Lower lobe of right lung (tissue), 2 donors: ENCODE results near the gene TOB1. TPM values are rescaled to one million over a fixed set of nuclear protein-coding genes. Genes with fewer than 3 reads are reported as not detected.

ENCODE experiments used
- ATAC-seq, 2 donors: fragments of 200-7000 bp; cut with Tn5 transposase; one replicate each; pipeline ENCODE4 v1.9.1; 2020 to 2022; ENCODE audit warnings: mild to moderate bottlenecking in 2 of 2, moderate library complexity in 2 of 2
- DNase-seq: peaks from one replicate; pipeline ENCODE4 v3.0.0-alpha.2; 2020
- H3K27ac ChIP-seq: fragments of 200-600 bp; one replicate; pipeline ENCODE4 v1.8.0; 2022
- H3K27me3 ChIP-seq: fragments of 200-600 bp; one replicate; pipeline ENCODE4 v1.8.0; 2022; ENCODE audit warnings: low read depth
- H3K36me3 ChIP-seq: fragments of 200-600 bp; one replicate; pipeline ENCODE4 v1.8.0; 2022; ENCODE audit warnings: mild to moderate bottlenecking
- H3K4me1 ChIP-seq: fragments of 200-600 bp; one replicate; pipeline ENCODE4 v1.8.0; 2022
- H3K4me3 ChIP-seq: fragments of 200-600 bp; one replicate; pipeline ENCODE4 v1.8.0; 2022; ENCODE audit warnings: mild to moderate bottlenecking
- H3K9me3 ChIP-seq: fragments of 200-600 bp; one replicate; pipeline ENCODE4 v1.8.0; 2022
- CTCF ChIP-seq: fragments of 200-600 bp; IDR thresholded peaks from one replicate; pipeline ENCODE4 v1.8.0; 2022; ENCODE audit warnings: antibody characterized with exemption, mild to moderate bottlenecking
- intact Hi-C: fragments of 100-400 bp; cut with DNase I; formaldehyde crosslinking; loops from one replicate; pipeline ENCODE4 v1.11.0; 2022
- total RNA-seq: library from RNA; stranded (reverse); fragmentation: NEBNext Ultra II Directional; extraction: Animal tissue kit (Norgen Biotek cat#: 25700); gene quantifications from one replicate; pipeline ENCODE4 v1.2.1, GENCODE V29; 2021
- donor health status: DM: no; HTN: yes; CAD: no; lungs with severe emphysema.

The TOB1 gene
- total RNA-seq, 1 donor from 2014 or later, result 72.9 TPM

GRCh38 chr17:50909765-50910605 is 43.8 kb upstream of the TOB1 start:
- no peak for DNase-seq
- no peak for TF ChIP-seq CTCF
- no peaks in the 10 kb centered on the region for H3K36me3 ChIP-seq
- peaks cover 31% of the 10 kb centered on the region for H3K4me1 ChIP-seq
- H3K27ac ChIP-seq, result peak overlapping the region; percentile 74
- no peaks in the 10 kb centered on the region for H3K27me3 ChIP-seq
- no peak overlapping the region for H3K4me3 ChIP-seq
- intact Hi-C loops, result no loop called here
- H3K9me3 ChIP-seq, result no peaks in the 10 kb centered on the region
- ATAC-seq, result peak; percentile 16 to 51

- DNase-seq (peak; percentile 83), ATAC-seq (peak; percentile 75 to 86)
- no peaks in the 10 kb centered on the region for H3K27me3 ChIP-seq
- no peak for TF ChIP-seq CTCF
- H3K27ac ChIP-seq, result peak overlapping the region; percentile 74
- no peak overlapping the region for H3K4me3 ChIP-seq
- H3K9me3 ChIP-seq, result no peaks in the 10 kb centered on the region
- no peaks in the 10 kb centered on the region for H3K36me3 ChIP-seq
- H3K4me1 ChIP-seq, result peaks cover 40% of the 10 kb centered on the region
- intact Hi-C loops, result no loop called here
These were observed 43.0 kb upstream of the TOB1 start for GRCh38 chr17:50908860-50909764.

- H3K4me1 ChIP-seq, result peaks cover 43% of the 10 kb centered on the region
- H3K9me3 ChIP-seq, result no peaks in the 10 kb centered on the region
- DNase-seq (no peak), ATAC-seq (no peak)
- H3K4me3 ChIP-seq, result no peak overlapping the region
- H3K27me3 ChIP-seq, result no peaks in the 10 kb centered on the region
- H3K27ac ChIP-seq, result no peak overlapping the region
- H3K36me3 ChIP-seq, result no peaks in the 10 kb centered on the region
- intact Hi-C loops, result no loop called here
- no peak for TF ChIP-seq CTCF
These were observed 42.1 kb upstream of the TOB1 start for GRCh38 chr17:50908140-50908859.

GRCh38 chr17:50906443-50906842 is 40.3 kb upstream of the TOB1 start:
- ATAC-seq (no peak), DNase-seq (no peak)
- H3K27ac ChIP-seq, result no peak overlapping the region
- no peak for TF ChIP-seq CTCF
- H3K27me3 ChIP-seq, result no peaks in the 10 kb centered on the region
- intact Hi-C loops, result no loop called here
- H3K4me1 ChIP-seq, result peaks cover 43% of the 10 kb centered on the region
- no peaks in the 10 kb centered on the region for H3K36me3 ChIP-seq
- no peaks in the 10 kb centered on the region for H3K9me3 ChIP-seq
- no peak overlapping the region for H3K4me3 ChIP-seq

- no peak for DNase-seq
These were observed 39.3 kb upstream of the TOB1 start for GRCh38 chr17:50905460-50905803.

More at GRCh38 chr17:50905460-50905803, 39.3 kb upstream of the TOB1 start:
- Histone ChIP-seq H3K4me3 (no peak overlapping the region), H3K36me3 (no peaks in the 10 kb centered on the region), H3K27me3 (no peaks in the 10 kb centered on the region), H3K4me1 (peaks cover 35% of the 10 kb centered on the region), H3K9me3 (no peaks in the 10 kb centered on the region), H3K27ac (peak overlapping the region; percentile 84)
- TF ChIP-seq CTCF, result no peak
- ATAC-seq, result peak in 1 of 2 donors; percentile 4
- intact Hi-C loops, result no loop called here
